Breast epithelium (tissue), 3 donors: Measurements from ENCODE around the gene TADA2B.

Experiments used
- POLR2A ChIP-seq: fragments of 450-650 bp; IDR thresholded peaks from one replicate; pipeline ENCODE4 v1.6.1; 2016; ENCODE audit warnings: antibody characterized with exemption, mild to moderate bottlenecking, moderate library complexity
- POLR2AphosphoS5 ChIP-seq, 3 donors: sonication (generic); formaldehyde crosslinking; IDR thresholded peaks; one replicate each; pipeline ENCODE4 v1.6.1; 2017; ENCODE audit warnings: antibody characterized with exemption in 3 of 3
- TF ChIP-seq, protein P1 (sequence below), 3 donors: fragments of 450-650 bp; IDR thresholded peaks; one replicate each; pipeline ENCODE4 v1.5.1; 2016 to 2017; ENCODE audit warnings: antibody characterized with exemption in 3 of 3, mild to moderate bottlenecking in 3 of 3, moderate library complexity in 3 of 3

DNA sequence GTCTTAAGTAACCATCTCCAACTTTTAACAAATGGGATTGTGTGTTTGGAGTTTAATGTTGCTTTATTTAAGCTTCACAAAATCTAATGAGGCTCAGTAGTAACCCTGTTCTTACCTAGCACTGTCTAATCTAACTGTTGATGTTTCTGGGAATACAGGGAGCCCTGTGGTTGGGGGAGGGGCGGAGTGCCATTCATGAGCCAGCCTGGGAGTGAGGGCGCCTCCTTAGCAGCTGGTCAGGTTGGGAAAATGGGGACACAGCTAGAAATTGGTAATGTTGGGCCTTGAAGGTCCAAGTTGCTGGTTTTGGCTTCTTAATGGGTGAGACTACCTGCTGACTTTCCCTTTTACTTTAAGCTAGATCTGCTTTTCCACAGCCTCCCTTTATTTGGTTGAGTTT, 22.9 kb upstream of the TADA2B start:
- TF ChIP-seq, protein P1, sequence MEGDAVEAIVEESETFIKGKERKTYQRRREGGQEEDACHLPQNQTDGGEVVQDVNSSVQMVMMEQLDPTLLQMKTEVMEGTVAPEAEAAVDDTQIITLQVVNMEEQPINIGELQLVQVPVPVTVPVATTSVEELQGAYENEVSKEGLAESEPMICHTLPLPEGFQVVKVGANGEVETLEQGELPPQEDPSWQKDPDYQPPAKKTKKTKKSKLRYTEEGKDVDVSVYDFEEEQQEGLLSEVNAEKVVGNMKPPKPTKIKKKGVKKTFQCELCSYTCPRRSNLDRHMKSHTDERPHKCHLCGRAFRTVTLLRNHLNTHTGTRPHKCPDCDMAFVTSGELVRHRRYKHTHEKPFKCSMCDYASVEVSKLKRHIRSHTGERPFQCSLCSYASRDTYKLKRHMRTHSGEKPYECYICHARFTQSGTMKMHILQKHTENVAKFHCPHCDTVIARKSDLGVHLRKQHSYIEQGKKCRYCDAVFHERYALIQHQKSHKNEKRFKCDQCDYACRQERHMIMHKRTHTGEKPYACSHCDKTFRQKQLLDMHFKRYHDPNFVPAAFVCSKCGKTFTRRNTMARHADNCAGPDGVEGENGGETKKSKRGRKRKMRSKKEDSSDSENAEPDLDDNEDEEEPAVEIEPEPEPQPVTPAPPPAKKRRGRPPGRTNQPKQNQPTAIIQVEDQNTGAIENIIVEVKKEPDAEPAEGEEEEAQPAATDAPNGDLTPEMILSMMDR (IDR thresholded peaks at IDR 0.05): no peak
- TF ChIP-seq POLR2AphosphoS5 (IDR thresholded peaks at IDR 0.05) (no peak), POLR2A (no peak)
